OCI-LY7 (cell line): ENCODE results near the gene GALNT12. TPM values are rescaled to one million over a fixed set of nuclear protein-coding genes. Genes with fewer than 3 reads are reported as not detected.

Experiments
- BruUV-seq: library from RNA; stranded (reverse); fragments of 400-500 nt; replicated peaks from 2 replicates; lab custom pipeline; 2021; lab: Mats Ljungman, UMichigan
- CTCF ChIA-PET: fragments of 300-600 bp; sonication (Branson Sonifier 250); formaldehyde crosslinking; loops from one replicate; lab custom pipeline; 2022; ENCODE audit warnings: antibody characterized with exemption; ENCODE audit not compliant: unreplicated experiment; lab: Charles Lee
- POLR2A ChIA-PET: fragments of 300-600 bp; sonication (Branson Sonifier 250); formaldehyde crosslinking; loops from one replicate; lab custom pipeline; 2022; ENCODE audit warnings: antibody characterized with exemption; lab: Charles Lee
- DNase-seq: peaks from one replicate; pipeline ENCODE4 v3.0.0-alpha.2; 2015; ENCODE audit warnings: low spot score
- H2AFZ ChIP-seq: fragments of 200-600 bp; sonication (generic), shearing (Covaris generic); 2 replicates; pipeline ENCODE4 v1.6.1; 2014; ENCODE audit warnings: mild to moderate bottlenecking, antibody characterized with exemption, low read length, moderate library complexity
- H3K27ac ChIP-seq: fragments of 200-600 bp; sonication (generic); 2 replicates; pipeline ENCODE4 v1.5.1; 2014; ENCODE audit warnings: mixed run types, low read depth, mild to moderate bottlenecking, moderate library complexity, low read length, inconsistent platforms; ENCODE audit not compliant: poor library complexity, severe bottlenecking
- H3K36me3 ChIP-seq: fragments of 200-600 bp; sonication (generic); 2 replicates; pipeline ENCODE4 v1.6.1; 2014; ENCODE audit warnings: mild to moderate bottlenecking, antibody characterized with exemption, low read length, moderate library complexity, mixed read lengths; ENCODE audit not compliant: insufficient read depth
- H3K4me1 ChIP-seq: fragments of 200-600 bp; sonication (generic); 2 replicates; pipeline ENCODE4 v1.5.1; 2014; ENCODE audit warnings: mild to moderate bottlenecking, low read length; ENCODE audit not compliant: insufficient read depth, poor library complexity, severe bottlenecking
- H3K4me2 ChIP-seq: fragments of 200-600 bp; sonication (generic); 2 replicates; pipeline ENCODE4 v1.6.1; 2014; ENCODE audit warnings: mild to moderate bottlenecking, low read length
- H3K4me3 ChIP-seq: fragments of 200-600 bp; sonication (generic); 2 replicates; pipeline ENCODE4 v1.5.1; 2014; ENCODE audit warnings: mild to moderate bottlenecking, low read depth, low read length; ENCODE audit not compliant: poor library complexity, severe bottlenecking
- H3K79me2 ChIP-seq: fragments of 200-600 bp; sonication (generic); 2 replicates; pipeline ENCODE4 v1.6.1; 2016; ENCODE audit warnings: low read depth, mild to moderate bottlenecking, low read length, moderate library complexity, mixed read lengths; ENCODE audit not compliant: insufficient read depth
- H3K9me2 ChIP-seq: fragments of 200-600 bp; sonication (generic); 2 replicates; pipeline ENCODE4 v1.6.1; 2016; ENCODE audit warnings: mild to moderate bottlenecking, low read length, mixed read lengths; ENCODE audit not compliant: insufficient read depth
- H3K9me3 ChIP-seq: fragments of 200-600 bp; sonication (generic); 2 replicates; pipeline ENCODE4 v1.6.1; 2014; ENCODE audit warnings: mild to moderate bottlenecking, mixed run types, low read length, mixed read lengths
- H4K20me1 ChIP-seq: fragments of 200-600 bp; sonication (generic); 2 replicates; pipeline ENCODE4 v1.6.1; 2014; ENCODE audit warnings: mild to moderate bottlenecking, antibody characterized with exemption, low read length, moderate library complexity, mixed read lengths; ENCODE audit not compliant: insufficient read depth
- CTCF ChIP-seq: fragments of 200-600 bp; sonication (generic); conservative IDR thresholded peaks from 2 replicates; pipeline ENCODE4 v1.5.1; 2014; ENCODE audit warnings: mild to moderate bottlenecking, antibody characterized with exemption, low read length, moderate library complexity, mixed read lengths
- EZH2phosphoT487 ChIP-seq: fragments of 200-600 bp; sonication (generic); IDR thresholded peaks from 2 replicates; pipeline ENCODE4 v1.6.1; 2018; ENCODE audit warnings: low read depth, borderline replicate concordance, mild to moderate bottlenecking, mixed run types, antibody characterized with exemption, low read length, moderate library complexity, mixed read lengths
- intact Hi-C: fragments of 100-400 bp; cut with micrococcal nuclease; formaldehyde crosslinking; loops from one replicate; pipeline ENCODE4 v1.10.0; 2022; ENCODE audit not compliant: unreplicated experiment
- total RNA-seq, 2 experiments: library from RNA; depleted of rRNA in 1 of 2; stranded (reverse); fragments of >200 nt in 1 of 2; shearing (Covaris generic) in 1 of 2; gene quantifications; 2 replicates each; pipeline ENCODE4 v1.2.3, GENCODE V29; 2014 to 2022

The GALNT12 gene
- total RNA-seq, 2 experiments from 2014 or later, result 5.5 to 9.7 TPM

- intact Hi-C loops, result loop anchor here (10.0 kb wide), 1 partner anchor 410 kb away; no protein-coding TSS in a partner anchor
- Histone ChIP-seq H3K4me2 (no peak overlapping the region), H2AFZ (no peak overlapping the region), H3K9me2 (no peaks in the 10 kb centered on the region), H3K4me1 (no peaks in the 10 kb centered on the region), H4K20me1 (0 out of 2 replicates have a peak, but pooled peaks cover 3% of the 10 kb centered on the region), H3K9me3 (no peaks in the 10 kb centered on the region), H3K27ac (no peak overlapping the region), H3K79me2 (no peaks in the 10 kb centered on the region), H3K36me3 (0 out of 2 replicates have a peak, but pooled peaks cover 4% of the 10 kb centered on the region), H3K4me3 (no peak overlapping the region)
- POLR2A ChIA-PET, result no interaction called here
- CTCF ChIA-PET, result no interaction called here
- TF ChIP-seq CTCF, result no peak
- TF ChIP-seq EZH2phosphoT487, result no peak
- no TSS peak for BruUV-seq
- no peak for DNase-seq
Observed at GRCh38 chr9:98784831-98785806, 22.4 kb upstream of the GALNT12 start.

GRCh38 chr9:98786750-98787510, 20.5 kb upstream of the GALNT12 start:
- H3K4me1 ChIP-seq, result no peaks in the 10 kb centered on the region
- intact Hi-C loops, result loop anchor here (10.0 kb wide), 1 partner anchor 412 kb away; no protein-coding TSS in a partner anchor
- TF ChIP-seq CTCF (no peak), EZH2phosphoT487 (no peak)
- ChIA-PET CTCF (no interaction called here), POLR2A (interaction anchor here (0.7 kb wide), 1 partner anchor 414 kb away, joined by 3 read pairs; no protein-coding TSS in a partner anchor)
- no peak overlapping the region for H2AFZ ChIP-seq
- no peak overlapping the region for H3K4me2 ChIP-seq
- no peak overlapping the region for H3K4me3 ChIP-seq
- BruUV-seq, result no TSS peak
- no peak for DNase-seq
- H3K36me3 ChIP-seq, result 0 out of 2 replicates have a peak, but pooled peaks cover 4% of the 10 kb centered on the region
- no peaks in the 10 kb centered on the region for H3K9me2 ChIP-seq
- H3K79me2 ChIP-seq, result no peaks in the 10 kb centered on the region
- no peaks in the 10 kb centered on the region for H3K9me3 ChIP-seq
- H4K20me1 ChIP-seq, result 0 out of 2 replicates have a peak, but pooled peaks cover 9% of the 10 kb centered on the region
- H3K27ac ChIP-seq, result no peak overlapping the region
